Uterus (tissue), 4 donors: ENCODE measurements around the gene CDH4. TPM values are rescaled to one million over a fixed set of nuclear protein-coding genes. Genes with fewer than 3 reads are reported as not detected.

Experiments
- DNase-seq, 2 donors: peaks; one replicate each; pipeline ENCODE4 v3.0.0-alpha.2; 2019 to 2020
- H3K27ac ChIP-seq, 2 donors: fragments of 200-600 bp; sonication (generic); 1 replicate in 1 of 2; 2 replicates in 1 of 2; pipeline ENCODE4 v1.5.1; 2016 to 2018
- H3K27me3 ChIP-seq, 2 donors: fragments of 200-600 bp; sonication (generic); one replicate each; pipeline ENCODE4 v1.5.1; 2018 to 2019; ENCODE audit warnings: control low read depth in 1 of 2
- H3K36me3 ChIP-seq, 2 donors: fragments of 200-600 bp; sonication (generic); one replicate each; pipeline ENCODE4 v1.5.1; 2019; ENCODE audit warnings: control low read depth in 1 of 2
- H3K4me1 ChIP-seq, 2 donors: fragments of 200-600 bp; sonication (generic); one replicate each; pipeline ENCODE4 v1.5.1; 2018 to 2019; ENCODE audit warnings: control low read depth in 1 of 2
- H3K4me3 ChIP-seq, 2 donors: fragments of 200-600 bp; sonication (generic); 1 replicate in 1 of 2; 2 replicates in 1 of 2; pipeline ENCODE4 v1.5.1; 2018 to 2019; ENCODE audit warnings: mild to moderate bottlenecking in 1 of 2
- H3K9me3 ChIP-seq, 2 donors: fragments of 200-600 bp; sonication (generic); one replicate each; pipeline ENCODE4 v1.5.1; 2019; ENCODE audit warnings: control low read depth in 1 of 2
- CTCF ChIP-seq, 4 experiments: fragments of 200-600 bp in 2 of 4; fragments of 450-650 bp in 2 of 4; sonication (generic) in 2 of 4; IDR thresholded peaks; one replicate each; pipeline ENCODE4 v1.5.1; 2016 to 2019; ENCODE audit warnings: antibody characterized with exemption in 4 of 4, mild to moderate bottlenecking in 2 of 4, moderate library complexity in 1 of 4
- POLR2A ChIP-seq, 2 donors: fragments of 450-650 bp; IDR thresholded peaks; one replicate each; pipeline ENCODE4 v1.6.1; 2016; ENCODE audit warnings: antibody characterized with exemption in 2 of 2, mild to moderate bottlenecking in 1 of 2, moderate library complexity in 1 of 2
- intact Hi-C: fragments of 100-400 bp; cut with DNase I; formaldehyde crosslinking; loops from one replicate; pipeline ENCODE4 v1.15.1; 2023; ENCODE audit warnings: low total_unique reads
- total RNA-seq, 4 donors: library from RNA; depleted of rRNA in 3 of 4; stranded (reverse); fragments of >200 nt in 3 of 4; gene quantifications; one replicate each; pipeline versions ENCODE4 v1.1.0 to v1.2.4, GENCODE V29; 2014 to 2023
- donor health status: DM: yes; HTN: yes; CAD: no.

CDH4 gene
- total RNA-seq, 4 donors from 2014 or later = under 0.01 to 0.55 TPM; not detected in 2

GRCh38 chr20:61803915-61804751 is 552.1 kb downstream of the CDH4 start:
- H3K27me3 ChIP-seq = peaks cover 0 to 10% of the 10 kb centered on the region in 2 donors
- H3K4me3 ChIP-seq = no peak overlapping the region
- H3K27ac ChIP-seq = no peak overlapping the region
- H3K4me1 ChIP-seq = no peaks in the 10 kb centered on the region
- intact Hi-C loops = no loop called here
- H3K36me3 ChIP-seq = no peaks in the 10 kb centered on the region
- TF ChIP-seq CTCF (IDR thresholded peaks at IDR 0.05) = no peak
- TF ChIP-seq POLR2A (IDR thresholded peaks at IDR 0.05) = no peak
- no peaks in the 10 kb centered on the region for H3K9me3 ChIP-seq
- no peak for DNase-seq

GRCh38 chr20:61804752-61805295 is 552.8 kb downstream of the CDH4 start:
- DNase-seq = no peak
- Histone ChIP-seq H3K36me3 (no peaks in the 10 kb centered on the region), H3K4me3 (no peak overlapping the region), H3K9me3 (no peaks in the 10 kb centered on the region), H3K27me3 (peaks cover 0 to 10% of the 10 kb centered on the region in 2 donors), H3K27ac (no peak overlapping the region), H3K4me1 (no peaks in the 10 kb centered on the region)
- intact Hi-C loops = no loop called here
- TF ChIP-seq CTCF (IDR thresholded peaks at IDR 0.05) = no peak
- TF ChIP-seq POLR2A (IDR thresholded peaks at IDR 0.05) = no peak

GRCh38 chr20:61805365-61805764 is 553.3 kb downstream of the CDH4 start:
- H3K27me3 ChIP-seq = peaks cover 0 to 10% of the 10 kb centered on the region in 2 donors
- DNase-seq = no peak
- TF ChIP-seq CTCF (IDR thresholded peaks at IDR 0.05) = no peak
- no peak for TF ChIP-seq POLR2A (IDR thresholded peaks at IDR 0.05)

DNA sequence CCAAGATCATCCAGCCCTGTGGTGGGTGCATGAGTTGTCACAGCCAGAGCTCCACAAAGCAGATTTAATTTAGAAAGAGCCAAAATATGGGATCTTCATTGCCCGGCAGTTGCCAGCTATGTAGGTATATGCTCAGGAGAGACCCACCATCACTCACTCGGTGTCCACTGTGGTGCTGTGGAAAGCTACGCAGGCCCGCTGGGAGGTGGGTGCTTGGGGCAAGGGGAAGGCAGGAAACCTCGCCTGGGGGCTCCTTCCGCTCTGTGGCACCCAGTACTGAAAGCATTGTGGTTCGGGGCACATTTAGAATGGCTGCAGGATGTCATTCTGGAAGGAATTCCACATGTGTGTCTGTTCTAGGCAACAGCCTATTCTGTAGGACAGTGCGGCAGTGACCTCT is 553.7 kb downstream of the CDH4 start:
- Histone ChIP-seq H3K4me1 (no peaks in the 10 kb centered on the region), H3K27me3 (peaks cover 0 to 8% of the 10 kb centered on the region in 2 donors), H3K9me3 (no peaks in the 10 kb centered on the region), H3K36me3 (no peaks in the 10 kb centered on the region), H3K4me3 (no peak overlapping the region), H3K27ac (no peak overlapping the region)
- intact Hi-C loops = no loop called here
- DNase-seq = no peak
- TF ChIP-seq POLR2A (IDR thresholded peaks at IDR 0.05) = no peak
- no peak for TF ChIP-seq CTCF (IDR thresholded peaks at IDR 0.05)

More at GRCh38 chr20:61805365-61805764, 553.3 kb downstream of the CDH4 start:
- H3K36me3 ChIP-seq = no peaks in the 10 kb centered on the region
- no peaks in the 10 kb centered on the region for H3K9me3 ChIP-seq
- no peaks in the 10 kb centered on the region for H3K4me1 ChIP-seq
- intact Hi-C loops = no loop called here
- no peak overlapping the region for H3K27ac ChIP-seq
- no peak overlapping the region for H3K4me3 ChIP-seq

DNA sequence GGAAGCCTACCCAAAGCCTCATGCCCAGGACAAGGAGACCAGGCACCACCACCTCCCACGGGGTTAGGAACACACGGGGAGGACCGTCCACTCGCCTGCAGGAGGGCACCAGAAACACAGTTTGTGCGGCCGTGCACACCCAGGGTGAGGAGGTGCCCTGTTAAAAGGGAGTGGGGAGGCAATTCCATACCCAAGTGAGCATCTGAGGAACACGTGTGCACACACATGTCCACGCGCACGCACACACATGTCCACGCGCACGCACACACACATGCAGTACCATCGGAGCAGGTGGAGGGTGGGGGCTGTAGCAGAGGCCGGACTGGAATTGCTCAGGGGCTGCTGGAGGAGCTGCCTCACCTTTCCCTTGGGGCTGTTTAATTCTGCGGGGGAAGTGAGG is 554.3 kb downstream of the CDH4 start:
- no peak overlapping the region for H3K4me3 ChIP-seq
- DNase-seq = no peak
- H3K27me3 ChIP-seq = peaks cover 0 to 3% of the 10 kb centered on the region in 2 donors
- intact Hi-C loops = no loop called here
- no peaks in the 10 kb centered on the region for H3K36me3 ChIP-seq
- no peaks in the 10 kb centered on the region for H3K9me3 ChIP-seq
- H3K4me1 ChIP-seq = no peaks in the 10 kb centered on the region
- no peak overlapping the region for H3K27ac ChIP-seq
- TF ChIP-seq POLR2A (IDR thresholded peaks at IDR 0.05) (no peak), CTCF (IDR thresholded peaks at IDR 0.05) (no peak)
